Measurements from ENCODE around the gene RNF214.
"Not testable (repeated sequence)": the region's sequence is repeated elsewhere in the genome, so short reads cannot be mapped to it uniquely, and the experiment has no call there.

RNF214 gene

DNA sequence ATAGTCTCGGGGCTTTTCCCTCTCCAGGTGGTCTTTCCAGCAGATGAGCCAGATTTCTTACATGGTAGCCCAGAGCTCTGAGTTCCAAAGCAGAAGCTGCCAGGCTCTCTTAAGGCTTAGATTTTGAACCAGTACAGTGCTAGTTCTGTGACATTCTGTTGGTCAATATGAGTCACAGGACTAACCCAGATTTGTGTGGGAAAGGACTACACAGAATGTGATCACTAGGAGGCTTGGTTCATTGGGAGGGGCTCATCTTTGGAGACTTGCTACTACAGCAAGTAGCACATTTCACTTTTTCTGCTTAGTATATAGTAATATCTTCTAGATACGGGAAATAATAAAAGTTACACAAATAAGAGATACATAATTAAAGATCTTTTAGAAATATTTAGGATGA lies 24.1 kb downstream of the RNF214 start:
- no peak for DNase-seq
- TF ChIP-seq POLR2A (IDR thresholded peaks at IDR 0.05; ENCODE audit: low read length), result no peak
- TF ChIP-seq GATA1 (IDR thresholded peaks at IDR 0.05; ENCODE audit: low read depth, low read length), result no peak

DNA sequence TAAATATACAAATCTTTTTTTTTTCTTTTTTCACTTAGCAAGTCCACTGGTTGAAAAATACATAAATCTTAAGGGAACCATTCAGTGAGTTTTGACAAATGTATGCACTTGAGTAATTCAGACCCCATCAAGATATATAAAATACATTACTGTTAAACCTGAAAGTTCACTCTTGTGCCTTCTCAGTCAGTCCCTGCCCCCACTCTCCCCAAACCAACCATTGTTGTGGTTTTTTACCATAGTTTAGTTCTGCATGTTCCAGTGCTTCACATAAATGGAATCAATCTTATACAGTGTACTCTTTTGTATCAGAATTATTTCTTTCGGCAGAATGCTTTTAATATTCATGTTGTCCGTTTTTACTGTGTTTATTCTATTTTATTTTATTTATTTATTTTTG lies 26.1 kb downstream of the RNF214 start:
- no peak for DNase-seq
- no peak for TF ChIP-seq POLR2A (IDR thresholded peaks at IDR 0.05; ENCODE audit: low read length)
- TF ChIP-seq GATA1 (IDR thresholded peaks at IDR 0.05; ENCODE audit: low read depth, low read length), result no peak

DNA sequence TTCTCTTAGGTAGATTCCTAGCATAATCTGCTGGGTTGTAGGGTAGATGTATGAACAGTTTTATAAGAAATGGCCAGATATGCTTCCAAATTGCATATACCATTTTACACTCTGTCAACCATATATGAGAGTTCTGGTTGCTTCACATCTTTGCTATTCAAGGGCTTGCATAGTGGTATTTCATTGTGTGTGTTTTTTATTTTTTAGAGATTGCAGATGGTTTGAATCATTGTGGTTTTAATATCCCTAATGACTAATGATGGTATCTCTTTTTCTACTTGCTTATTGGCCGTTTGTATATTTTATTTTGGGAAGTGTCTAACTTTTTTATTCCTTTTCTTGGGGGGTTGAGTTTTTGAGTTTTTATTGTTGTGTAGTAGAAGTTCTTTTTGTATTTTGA lies 26.9 kb downstream of the RNF214 start:
- no peak for DNase-seq
- TF ChIP-seq POLR2A (IDR thresholded peaks at IDR 0.05; ENCODE audit: low read length) (no peak), GATA1 (IDR thresholded peaks at IDR 0.05; ENCODE audit: low read depth, low read length) (no peak)

DNA sequence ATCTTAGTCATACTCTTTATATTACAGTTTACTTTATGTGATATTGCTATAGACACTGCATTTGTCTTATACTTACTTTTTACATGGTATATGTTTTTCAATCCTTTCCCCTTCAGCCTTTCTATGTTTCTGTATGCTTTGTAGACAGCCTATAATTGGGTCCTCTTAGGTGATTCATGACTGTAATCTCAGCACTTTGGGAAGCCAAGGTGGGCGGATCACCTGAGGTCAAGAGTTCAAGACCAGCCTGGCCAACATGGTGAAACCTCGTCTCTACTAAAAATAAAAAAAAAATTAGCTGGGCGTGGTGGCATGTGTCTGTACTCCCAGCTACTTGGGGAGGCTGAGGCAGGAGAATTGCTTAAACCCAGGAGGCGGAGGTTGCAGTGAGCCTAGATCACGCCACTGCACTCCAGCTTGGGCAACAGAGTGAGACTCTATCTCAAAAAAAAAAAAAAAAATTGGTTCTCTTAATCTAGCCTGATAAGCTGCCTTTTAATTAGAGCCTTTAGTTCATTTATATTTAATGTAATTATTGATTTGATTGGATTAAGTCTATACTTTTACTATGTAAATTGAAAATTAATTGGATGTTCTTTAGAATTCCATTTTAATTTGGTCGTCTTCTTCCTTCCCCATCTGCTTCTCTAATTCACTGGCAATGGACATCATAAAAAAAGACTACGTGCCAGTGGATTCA lies 32.3 kb downstream of the RNF214 start:
- not testable (repeated sequence) for DNase-seq

DNA sequence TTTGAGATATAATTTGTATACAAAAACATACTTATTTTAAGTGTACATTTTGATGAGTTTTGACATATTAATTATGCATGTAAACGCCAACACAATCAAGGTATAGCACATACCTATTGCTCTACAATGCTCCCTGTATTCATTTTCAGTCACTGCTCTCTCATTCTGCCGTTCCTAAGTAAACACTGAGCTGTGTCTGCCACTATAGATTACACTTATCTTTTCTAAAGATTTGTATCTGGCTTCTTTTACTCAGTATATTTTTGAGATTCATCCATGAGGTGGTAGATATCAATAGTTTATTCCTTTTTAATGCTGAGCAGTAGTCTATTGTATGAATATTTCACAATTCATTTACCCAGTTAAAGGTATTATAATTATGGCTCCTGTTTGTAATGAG lies 33.3 kb downstream of the RNF214 start:
- no peak for DNase-seq
- TF ChIP-seq GATA1 (IDR thresholded peaks at IDR 0.05; ENCODE audit: low read depth, low read length) (no peak), POLR2A (IDR thresholded peaks at IDR 0.05; ENCODE audit: low read length) (no peak)

DNA sequence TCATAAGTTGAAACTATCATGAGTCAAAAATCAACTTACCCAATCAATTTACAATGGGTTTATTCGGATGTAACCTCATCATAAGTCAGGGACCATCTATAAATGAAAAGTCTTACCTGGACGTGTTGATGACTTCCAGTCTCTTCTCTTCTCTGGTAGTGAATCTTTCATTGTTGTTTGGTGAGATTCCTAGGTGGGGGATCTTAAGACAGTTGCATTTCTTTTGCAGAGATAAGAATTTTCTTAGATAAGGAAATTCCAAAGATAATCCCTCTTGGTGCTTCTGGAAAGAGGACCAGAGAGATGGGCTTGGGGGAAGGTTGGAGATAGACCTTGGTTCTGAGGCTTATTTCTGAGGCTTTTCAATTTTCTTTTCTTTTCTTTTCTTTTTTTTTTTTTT lies 37.4 kb downstream of the RNF214 start:
- TF ChIP-seq POLR2A (IDR thresholded peaks at IDR 0.05; ENCODE audit: low read length), result no peak
- no peak for TF ChIP-seq GATA1 (IDR thresholded peaks at IDR 0.05; ENCODE audit: low read depth, low read length)
- DNase-seq, result no peak

DNA sequence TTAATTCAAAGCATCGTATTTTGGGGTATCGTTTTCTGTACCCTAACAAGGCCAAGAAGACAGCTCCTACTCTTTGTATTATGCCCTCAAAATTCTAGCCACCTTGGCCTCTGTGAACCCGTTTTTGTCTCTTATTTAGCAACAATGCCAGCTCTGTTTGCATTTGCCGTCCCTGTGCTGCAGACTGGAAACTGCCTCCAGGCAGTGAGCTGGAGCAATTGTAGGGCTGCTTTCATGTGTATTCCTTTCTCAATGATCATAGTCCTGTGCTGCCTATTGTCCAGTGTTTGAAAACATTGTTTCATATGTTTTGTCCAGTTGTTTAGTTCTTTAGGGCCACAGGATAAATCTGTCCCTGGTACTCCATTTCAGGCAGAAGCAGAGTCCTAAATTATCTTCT lies 38.7 kb downstream of the RNF214 start:
- no peak for DNase-seq
- TF ChIP-seq GATA1 (IDR thresholded peaks at IDR 0.05; ENCODE audit: low read depth, low read length), result no peak
- no peak for TF ChIP-seq POLR2A (IDR thresholded peaks at IDR 0.05; ENCODE audit: low read length)

DNA sequence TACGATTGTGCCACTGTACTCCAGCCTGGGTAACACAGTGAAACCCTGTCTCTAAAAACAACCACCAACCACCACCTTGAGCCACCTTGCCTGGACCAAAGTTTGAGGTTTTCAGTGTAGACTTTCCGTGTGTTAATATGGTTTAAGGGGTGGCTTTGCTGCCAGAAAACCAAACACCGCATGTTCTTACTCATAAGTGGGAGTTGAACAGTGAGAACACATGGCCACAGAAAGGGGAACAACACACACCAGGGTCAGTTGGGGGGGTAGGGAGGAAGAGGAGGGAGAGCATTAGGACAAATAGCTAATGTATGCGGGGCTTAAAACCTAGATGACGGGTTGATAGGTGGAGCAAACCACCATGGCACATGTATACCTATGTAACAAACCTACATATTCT lies 39.7 kb downstream of the RNF214 start:
- DNase-seq, result not testable (repeated sequence)

DNA sequence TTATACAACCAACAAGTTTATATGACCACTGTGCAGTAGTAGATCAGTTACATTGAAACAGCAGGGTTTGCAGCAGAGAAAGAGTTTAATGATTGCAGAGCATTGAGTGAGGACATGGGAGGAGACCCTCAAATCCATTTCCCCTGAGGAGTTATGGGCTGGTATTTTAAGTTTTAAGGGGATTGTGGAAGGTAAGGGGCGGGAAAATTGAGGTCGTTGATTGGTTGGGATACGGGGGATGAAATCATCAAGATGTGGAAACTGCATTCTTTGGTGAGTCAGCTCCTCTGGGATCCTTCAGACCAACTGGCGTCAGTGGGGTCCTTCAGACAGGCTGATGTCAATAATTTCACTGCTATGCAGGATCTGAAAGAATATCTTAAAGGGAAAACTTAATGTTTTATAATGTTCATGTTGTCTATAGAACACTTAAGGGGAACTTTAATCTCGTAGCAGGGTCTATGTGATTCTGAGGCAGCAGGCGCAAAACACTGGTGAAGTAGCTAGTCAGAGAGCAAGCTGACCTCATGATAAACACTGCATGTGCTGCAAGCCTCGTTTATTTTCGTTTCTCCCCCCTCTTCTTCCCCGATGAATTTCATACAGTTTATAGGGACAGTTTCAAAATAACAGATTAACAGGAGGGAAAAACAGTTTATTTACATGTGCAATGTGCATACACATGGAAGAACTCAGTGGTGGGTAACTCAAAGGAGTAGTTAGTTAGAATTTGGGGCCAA lies 41.2 kb downstream of the RNF214 start:
- no peak for TF ChIP-seq POLR2A (IDR thresholded peaks at IDR 0.05; ENCODE audit: low read length)
- TF ChIP-seq GATA1 (IDR thresholded peaks at IDR 0.05; ENCODE audit: low read depth, low read length), result no peak

DNA sequence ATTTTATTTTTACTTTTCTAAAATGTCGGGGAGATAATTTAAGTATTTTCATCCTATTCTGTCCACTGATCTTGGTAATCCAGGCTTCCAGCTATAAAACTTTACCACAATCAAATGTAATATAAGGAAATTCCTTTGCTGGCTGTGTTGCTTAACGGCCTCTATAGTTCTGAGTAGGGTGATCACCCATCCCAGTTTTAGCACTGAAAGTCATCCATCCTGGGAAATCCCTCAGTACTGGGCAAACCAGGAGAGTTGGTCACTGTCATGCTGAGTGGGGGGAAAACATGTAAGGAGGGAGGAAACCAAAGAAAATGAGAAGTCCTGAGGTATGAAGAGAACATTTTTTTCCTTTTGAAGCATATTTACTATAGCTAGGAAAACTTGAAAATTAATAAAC lies 45.9 kb downstream of the RNF214 start:
- DNase-seq, result no peak
- TF ChIP-seq GATA1 (IDR thresholded peaks at IDR 0.05; ENCODE audit: low read depth, low read length), result no peak

More for the DNA sequence above, 41.2 kb downstream of the RNF214 start:
- no peak for DNase-seq

DNA sequence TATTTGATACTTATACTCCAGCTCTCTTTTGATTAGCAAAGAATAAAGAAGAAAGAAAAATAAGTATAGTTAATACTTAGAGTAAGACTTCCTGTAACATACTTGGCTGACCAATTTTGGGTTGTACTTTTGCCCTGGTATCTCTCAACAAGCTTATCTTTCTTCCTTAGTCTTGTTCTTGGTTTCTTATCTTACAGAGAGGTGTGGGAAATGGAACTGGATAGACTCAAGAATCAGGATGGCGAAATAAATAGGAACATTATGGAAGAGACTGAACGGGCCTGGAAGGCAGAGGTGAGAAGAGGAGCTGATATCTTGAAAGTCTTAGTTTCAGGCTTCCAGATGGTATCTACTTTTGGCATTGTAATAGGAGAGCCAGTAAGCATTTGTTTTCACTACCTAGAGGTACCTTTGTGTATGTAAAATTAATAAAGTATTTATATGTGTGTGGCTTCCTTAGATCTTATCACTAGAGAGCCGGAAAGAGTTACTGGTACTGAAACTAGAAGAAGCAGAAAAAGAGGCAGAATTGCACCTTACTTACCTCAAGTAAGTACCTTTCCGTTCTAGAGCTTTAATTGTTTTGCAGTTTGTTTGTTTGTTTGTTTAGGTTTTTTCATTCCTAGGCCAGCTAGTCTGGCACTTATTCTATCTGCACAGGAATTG lies 47.4 kb downstream of the RNF214 start:
- TF ChIP-seq GATA1 (IDR thresholded peaks at IDR 0.05; ENCODE audit: low read depth, low read length) (no peak), POLR2A (IDR thresholded peaks at IDR 0.05; ENCODE audit: low read length) (no peak)
- no peak for DNase-seq

DNA sequence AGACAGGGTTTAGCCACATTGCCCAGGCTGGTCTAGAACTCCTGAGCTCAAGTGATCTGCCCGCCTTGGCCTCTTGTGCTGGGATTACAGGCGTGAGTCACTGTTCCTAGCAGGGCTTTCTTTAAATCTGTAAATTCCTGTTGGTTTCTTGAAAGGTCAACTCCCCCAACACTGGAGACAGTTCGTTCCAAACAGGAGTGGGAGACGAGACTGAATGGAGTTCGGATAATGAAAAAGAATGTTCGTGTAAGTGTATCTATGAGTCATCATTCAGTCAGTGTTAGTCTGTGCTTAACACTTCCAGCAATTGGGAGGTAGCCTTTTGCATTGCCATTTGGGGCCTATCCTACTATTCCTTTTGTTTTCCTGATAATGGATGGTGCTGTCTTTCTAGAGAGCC lies 48.7 kb downstream of the RNF214 start:
- no peak for TF ChIP-seq POLR2A (IDR thresholded peaks at IDR 0.05; ENCODE audit: low read length)
- no peak for TF ChIP-seq GATA1 (IDR thresholded peaks at IDR 0.05; ENCODE audit: low read depth, low read length)
- no peak for DNase-seq

DNA sequence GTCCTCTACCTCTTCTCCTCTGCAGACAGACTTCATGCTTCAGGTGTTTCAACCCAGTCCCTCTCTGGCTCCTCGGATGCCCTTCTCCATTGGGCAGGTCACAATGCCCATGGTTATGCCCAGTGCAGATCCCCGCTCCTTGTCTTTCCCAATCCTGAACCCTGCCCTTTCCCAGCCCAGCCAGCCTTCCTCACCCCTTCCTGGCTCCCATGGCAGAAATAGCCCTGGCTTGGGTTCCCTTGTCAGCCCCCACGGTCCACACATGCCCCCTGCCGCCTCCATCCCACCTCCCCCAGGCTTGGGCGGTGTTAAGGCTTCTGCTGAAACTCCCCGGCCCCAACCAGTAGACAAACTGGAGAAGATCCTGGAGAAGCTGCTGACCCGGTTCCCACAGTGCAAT lies 49.4 kb downstream of the RNF214 start:
- TF ChIP-seq GATA1 (IDR thresholded peaks at IDR 0.05; ENCODE audit: low read depth, low read length), result no peak
- no peak for DNase-seq

DNA sequence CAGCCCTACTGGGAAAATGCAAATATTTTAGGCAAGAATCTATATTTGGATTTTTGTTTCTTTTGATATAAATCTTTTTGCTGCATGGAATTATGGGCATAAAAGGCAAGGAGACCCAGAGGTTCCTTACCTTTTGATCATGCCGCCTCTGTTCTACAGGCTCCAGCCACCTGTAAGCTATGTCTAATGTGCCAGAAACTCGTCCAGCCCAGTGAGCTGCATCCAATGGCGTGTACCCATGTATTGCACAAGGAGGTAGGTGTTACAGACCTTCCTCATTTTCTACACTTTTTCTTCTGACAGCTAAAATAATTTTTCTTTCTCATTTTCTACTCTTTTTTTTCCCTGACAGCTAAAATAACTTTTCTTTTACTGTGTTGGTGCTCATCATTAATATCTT lies 50.5 kb downstream of the RNF214 start:
- DNase-seq, result no peak
- TF ChIP-seq GATA1 (IDR thresholded peaks at IDR 0.05; ENCODE audit: low read depth, low read length) (no peak), POLR2A (IDR thresholded peaks at IDR 0.05; ENCODE audit: low read length) (no peak)

DNA sequence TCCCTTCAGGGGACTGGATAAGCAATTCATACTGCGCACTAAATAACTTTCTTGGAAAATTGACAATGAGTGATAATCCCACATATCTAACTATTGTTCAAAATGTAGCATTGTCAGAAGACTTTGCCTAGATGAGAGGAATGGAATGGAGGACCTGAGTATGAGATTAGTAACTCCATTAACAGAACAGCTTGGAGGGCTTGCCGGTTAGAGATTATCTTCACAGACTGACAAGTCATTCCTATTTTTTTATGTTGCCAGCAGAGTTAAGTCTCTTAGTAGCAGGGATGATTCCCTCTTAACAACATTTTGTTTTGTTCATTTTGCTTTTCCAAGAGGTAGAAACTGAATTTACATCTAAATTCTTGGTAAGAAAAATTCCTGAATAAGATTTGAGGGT lies 51.6 kb downstream of the RNF214 start:
- TF ChIP-seq POLR2A (IDR thresholded peaks at IDR 0.05; ENCODE audit: low read length) (no peak), GATA1 (IDR thresholded peaks at IDR 0.05; ENCODE audit: low read depth, low read length) (no peak)
- no peak for DNase-seq
